Tibial artery (tissue), 4 donors: Measurements from ENCODE around the gene MIPOL1.

Experiments used
- DNase-seq, 2 donors: peaks; one replicate each; pipeline ENCODE4 v3.0.0-alpha.2; 2019
- H3K27ac ChIP-seq, 2 donors: fragments of 200-600 bp; sonication (generic) in 1 of 2; 1 replicate in 1 of 2; 2 replicates in 1 of 2; pipeline ENCODE4 v1.5.1; 2018 to 2019; ENCODE audit warnings: mild to moderate bottlenecking in 1 of 2
- H3K27me3 ChIP-seq, 2 donors: fragments of 200-600 bp; sonication (generic) in 1 of 2; one replicate each; pipeline versions ENCODE4 v1.5.1 to v1.6.0; 2016 to 2019
- H3K36me3 ChIP-seq, 3 donors: fragments of 200-600 bp; sonication (generic) in 2 of 3; one replicate each; pipeline ENCODE4 v1.5.1; 2016 to 2019; ENCODE audit warnings: mild to moderate bottlenecking in 2 of 3
- H3K4me1 ChIP-seq, 4 donors: fragments of 200-600 bp; sonication (generic) in 2 of 4; 1 replicate in 3 of 4; 2 replicates in 1 of 4; pipeline ENCODE4 v1.5.1; 2016 to 2019
- H3K4me3 ChIP-seq, 2 donors: fragments of 200-600 bp; sonication (generic) in 1 of 2; 1 replicate in 1 of 2; 2 replicates in 1 of 2; pipeline ENCODE4 v1.5.1; 2018 to 2019; ENCODE audit warnings: mild to moderate bottlenecking in 2 of 2
- H3K9me3 ChIP-seq, 3 donors: fragments of 200-600 bp; sonication (generic) in 1 of 3; one replicate each; pipeline ENCODE4 v1.5.1; 2016 to 2019
- CTCF ChIP-seq, 2 experiments: fragments of 200-600 bp in 1 of 2; fragments of 450-650 bp in 1 of 2; IDR thresholded peaks; one replicate each; pipeline ENCODE4 v1.5.1; 2017 to 2019; ENCODE audit warnings: antibody characterized with exemption in 2 of 2, mild to moderate bottlenecking in 1 of 2, moderate library complexity in 1 of 2
- intact Hi-C: fragments of 100-400 bp; cut with DNase I; formaldehyde crosslinking; loops from one replicate; pipeline ENCODE4 v1.15.0; 2023; ENCODE audit warnings: low total_unique reads

The MIPOL1 gene

GRCh38 chr14:37165794-37166193 lies 31.9 kb upstream of the MIPOL1 start:
- Histone ChIP-seq H3K4me3 (no peak overlapping the region), H3K36me3 (no peaks in the 10 kb centered on the region), H3K27me3 (no peaks in the 10 kb centered on the region), H3K9me3 (no peaks in the 10 kb centered on the region), H3K27ac (no peak overlapping the region), H3K4me1 (no peaks in the 10 kb centered on the region)
- TF ChIP-seq CTCF (IDR thresholded peaks at IDR 0.05), result no peak
- DNase-seq, result no peak
- intact Hi-C loops, result no loop called here

GRCh38 chr14:37167151-37168047 lies 30.3 kb upstream of the MIPOL1 start:
- H3K9me3 ChIP-seq, result no peaks in the 10 kb centered on the region
- no peak overlapping the region for H3K4me3 ChIP-seq
- H3K4me1 ChIP-seq, result peaks cover 0 to 4% (median 0%) of the 10 kb centered on the region in 4 donors
- H3K27ac ChIP-seq, result no peak overlapping the region
- H3K27me3 ChIP-seq, result no peaks in the 10 kb centered on the region
- no peaks in the 10 kb centered on the region for H3K36me3 ChIP-seq
- TF ChIP-seq CTCF (IDR thresholded peaks at IDR 0.05), result no peak
- intact Hi-C loops, result no loop called here
- no peak for DNase-seq

DNA sequence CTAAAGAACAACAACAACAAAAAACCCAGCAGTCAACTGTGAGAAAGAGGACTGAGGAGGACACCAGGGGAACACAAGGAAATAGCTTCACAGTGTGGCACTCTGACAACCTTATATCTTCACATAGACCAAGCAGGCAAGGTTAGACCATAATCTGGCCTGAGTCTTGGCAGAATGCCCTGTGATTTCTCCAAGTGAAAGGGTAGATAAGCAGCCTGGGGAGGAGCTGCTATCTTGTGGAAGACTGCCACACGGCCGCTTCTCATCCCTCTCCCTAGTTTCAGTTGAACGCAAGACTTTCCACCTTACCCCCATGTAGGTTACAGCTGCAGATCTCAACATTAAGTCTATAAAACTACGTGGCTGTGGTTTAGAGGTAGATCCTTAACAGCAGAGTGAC lies 29.0 kb upstream of the MIPOL1 start:
- H3K4me1 ChIP-seq, result peaks cover 0 to 12% (median 2%) of the 10 kb centered on the region in 4 donors
- intact Hi-C loops, result no loop called here
- H3K27ac ChIP-seq, result no peak overlapping the region
- no peaks in the 10 kb centered on the region for H3K27me3 ChIP-seq
- no peak overlapping the region for H3K4me3 ChIP-seq
- no peak for DNase-seq
- no peaks in the 10 kb centered on the region for H3K9me3 ChIP-seq
- H3K36me3 ChIP-seq, result no peaks in the 10 kb centered on the region
- no peak for TF ChIP-seq CTCF (IDR thresholded peaks at IDR 0.05)

DNA sequence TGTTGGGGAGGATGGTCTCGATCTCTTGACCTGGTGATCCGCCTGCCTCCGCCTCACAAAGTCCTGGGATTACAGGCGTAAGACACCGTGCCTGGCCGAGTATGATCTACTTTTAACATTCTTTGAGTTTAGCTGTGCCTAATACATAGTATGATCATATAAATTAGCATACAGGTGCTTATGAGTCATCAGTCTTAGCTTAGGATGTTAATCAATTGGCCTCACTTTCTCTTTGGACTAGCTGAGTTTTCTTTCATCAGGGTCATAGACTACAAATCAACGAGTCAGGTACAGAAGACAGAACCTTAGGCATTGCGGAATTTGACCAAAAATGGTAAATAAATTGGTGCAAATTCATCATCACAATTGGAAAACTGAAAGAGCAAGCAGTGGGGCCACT lies 27.5 kb upstream of the MIPOL1 start:
- Histone ChIP-seq H3K4me3 (no peak overlapping the region), H3K36me3 (no peaks in the 10 kb centered on the region), H3K9me3 (no peaks in the 10 kb centered on the region), H3K27ac (no peak overlapping the region), H3K4me1 (peaks cover 0 to 14% (median 6%) of the 10 kb centered on the region in 4 donors), H3K27me3 (no peaks in the 10 kb centered on the region)
- no peak for DNase-seq
- TF ChIP-seq CTCF (IDR thresholded peaks at IDR 0.05), result no peak
- intact Hi-C loops, result no loop called here

DNA sequence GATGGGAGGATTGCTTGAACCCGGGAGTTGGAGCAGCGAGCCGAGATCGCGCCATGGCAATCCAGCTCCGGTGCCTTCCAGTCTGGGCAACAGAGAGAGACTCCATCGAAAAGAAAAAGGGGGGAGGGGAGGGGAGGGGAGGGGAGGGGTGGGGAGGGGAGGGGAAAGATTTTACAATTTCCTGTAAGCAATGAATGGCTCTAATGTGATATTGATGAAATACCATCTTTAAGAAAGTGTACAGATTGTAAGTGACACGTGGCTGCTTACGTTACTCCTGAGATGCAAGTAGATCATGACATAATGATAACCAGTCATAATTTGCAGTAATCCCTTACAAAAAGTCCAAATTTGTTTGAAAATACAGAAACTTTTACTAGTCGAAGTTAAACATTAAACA lies 26.7 kb upstream of the MIPOL1 start:
- Histone ChIP-seq H3K4me3 (no peak overlapping the region), H3K9me3 (no peaks in the 10 kb centered on the region), H3K4me1 (peaks cover 0 to 14% (median 7%) of the 10 kb centered on the region in 4 donors), H3K27me3 (no peaks in the 10 kb centered on the region), H3K27ac (no peak overlapping the region), H3K36me3 (no peaks in the 10 kb centered on the region)
- no peak for TF ChIP-seq CTCF (IDR thresholded peaks at IDR 0.05)
- intact Hi-C loops, result no loop called here
- no peak for DNase-seq
